RCC 7860 (cell line): ENCODE results near the gene DYTN.

Source experiments
- DNase-seq: peaks from one replicate; pipeline ENCODE4 v3.0.0-alpha.2; 2015; ENCODE audit warnings: low spot score
- FAIRE-seq: peaks from 2 replicates; lab custom pipeline; 2012; peaks lifted over from hg19 to GRCh38; lab: Jason Lieb, UNC

The DYTN gene

GRCh38 chr2:206615417-206616089 lies 102.6 kb downstream of the DYTN start:
- DNase-seq (no peak), FAIRE-seq (no peak)

GRCh38 chr2:206614811-206615210 lies 103.4 kb downstream of the DYTN start:
- DNase-seq = peak; percentile 21
- FAIRE-seq = no peak

- DNase-seq = no peak
- FAIRE-seq = no peak
Observed at GRCh38 chr2:206611736-206612135, 106.5 kb downstream of the DYTN start.

GRCh38 chr2:206611191-206611590 lies 107.0 kb downstream of the DYTN start:
- FAIRE-seq (no peak), DNase-seq (no peak)

- FAIRE-seq (no peak), DNase-seq (no peak)
Observed at GRCh38 chr2:206610451-206610850, 107.7 kb downstream of the DYTN start.

GRCh38 chr2:206603243-206603642 lies 115.0 kb downstream of the DYTN start:
- FAIRE-seq = no peak

More at GRCh38 chr2:206603243-206603642, 115.0 kb downstream of the DYTN start:
- no peak for DNase-seq
